HCEC 1CT (cell line): ENCODE measurements around the gene NUBP2.

Experiments used
- DNase-seq: peaks from one replicate; pipeline ENCODE4 v3.0.0-alpha.2; 2017

The NUBP2 gene

DNA sequence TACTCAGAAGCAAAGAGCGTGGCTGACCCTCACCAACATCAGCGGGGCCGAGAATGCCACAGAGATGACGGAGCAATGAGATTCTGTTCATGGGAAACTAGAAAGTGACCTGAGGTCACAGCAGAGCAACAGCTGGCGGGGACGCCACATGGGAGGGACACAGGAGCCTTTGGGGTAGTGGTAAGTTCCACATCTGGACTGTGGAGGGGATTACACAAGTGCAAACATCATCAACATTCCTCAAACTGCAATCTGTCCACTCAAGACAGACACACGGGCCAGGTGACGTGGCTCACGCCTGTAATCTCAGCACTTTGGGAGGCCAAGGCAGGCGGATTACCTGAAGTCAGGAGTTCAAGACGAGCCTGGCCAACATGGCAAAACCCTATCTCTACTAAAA is 32.7 kb downstream of the NUBP2 start:
- DNase-seq = no peak

DNA sequence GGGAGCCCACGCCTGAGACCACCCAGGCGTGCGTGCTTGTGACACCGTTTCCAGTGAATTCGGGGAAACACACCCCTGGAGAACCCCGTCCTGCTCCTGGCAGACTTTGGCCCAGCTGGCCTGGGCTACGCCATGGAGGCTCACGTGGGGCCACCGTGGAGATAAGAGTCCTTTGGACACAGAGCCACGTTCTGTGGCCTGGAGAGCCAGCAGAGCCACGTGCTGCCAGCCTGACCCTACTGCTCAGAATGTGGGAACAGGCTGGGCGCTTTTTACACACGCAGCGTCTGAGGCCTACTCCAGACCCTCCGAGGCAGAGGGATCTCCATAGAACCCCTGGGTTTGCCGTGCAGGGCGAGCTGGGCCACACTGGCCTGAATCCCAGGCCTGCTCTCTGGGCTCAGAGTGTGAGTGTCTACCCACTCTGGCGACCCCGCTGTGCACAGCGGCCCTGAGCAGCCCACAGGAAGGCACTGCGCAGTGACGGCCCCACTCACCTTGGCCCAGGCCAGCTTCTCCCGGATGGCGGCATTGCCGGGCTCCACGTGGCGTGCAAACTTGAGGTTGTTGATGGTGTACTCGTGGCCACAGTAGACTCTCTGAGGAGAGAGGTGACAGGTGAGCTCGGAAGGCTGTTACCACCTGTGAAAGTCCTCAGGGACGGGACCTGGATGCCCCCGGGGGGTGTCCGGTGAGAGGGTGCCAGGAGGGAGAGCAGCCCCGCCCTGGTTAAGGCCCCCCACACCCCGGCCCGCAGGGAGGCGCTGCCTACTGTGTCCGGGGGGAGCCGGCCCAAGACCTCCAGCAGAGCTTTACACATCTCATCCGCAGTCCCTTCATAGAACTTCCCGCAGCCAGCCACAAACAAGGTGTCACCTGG is 33.9 kb downstream of the NUBP2 start:
- DNase-seq = no peak

- no peak for DNase-seq
Observed at GRCh38 chr16:1817276-1817589, 34.5 kb downstream of the NUBP2 start.

- DNase-seq = no peak
Observed at GRCh38 chr16:1817716-1818115, 35.0 kb downstream of the NUBP2 start.

DNA sequence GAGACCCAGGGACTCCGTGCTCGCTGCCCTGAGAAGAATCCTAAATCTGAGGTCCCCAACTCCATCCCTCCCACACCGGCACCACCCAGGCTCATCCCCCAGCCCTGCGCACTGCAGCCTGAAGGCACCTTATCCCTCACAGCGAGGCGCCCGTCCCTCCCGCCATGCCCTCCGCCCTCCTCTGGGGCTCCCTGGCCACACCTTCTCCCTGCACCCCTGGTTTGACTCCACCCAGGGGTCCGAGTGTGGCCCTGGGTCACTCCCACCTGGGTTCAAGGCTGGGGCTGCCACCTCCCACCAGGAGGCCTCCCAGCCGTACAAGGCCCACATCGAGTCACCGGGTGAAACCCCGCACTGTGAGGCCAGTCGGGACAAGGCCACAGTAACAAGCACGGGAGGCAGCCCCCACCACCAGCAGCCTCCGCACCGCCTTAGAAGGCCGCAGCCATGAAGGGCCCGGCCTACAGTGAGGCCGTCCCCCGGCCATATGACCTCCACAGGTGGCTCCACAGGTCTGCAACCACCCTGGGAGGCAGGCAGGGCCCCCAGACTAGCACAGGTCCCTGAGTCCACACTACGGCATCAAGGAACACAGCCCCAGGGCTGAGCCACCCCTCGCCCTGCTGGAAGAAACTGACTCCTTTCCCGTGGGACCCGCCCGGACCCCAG is 35.6 kb downstream of the NUBP2 start:
- DNase-seq = no peak

DNA sequence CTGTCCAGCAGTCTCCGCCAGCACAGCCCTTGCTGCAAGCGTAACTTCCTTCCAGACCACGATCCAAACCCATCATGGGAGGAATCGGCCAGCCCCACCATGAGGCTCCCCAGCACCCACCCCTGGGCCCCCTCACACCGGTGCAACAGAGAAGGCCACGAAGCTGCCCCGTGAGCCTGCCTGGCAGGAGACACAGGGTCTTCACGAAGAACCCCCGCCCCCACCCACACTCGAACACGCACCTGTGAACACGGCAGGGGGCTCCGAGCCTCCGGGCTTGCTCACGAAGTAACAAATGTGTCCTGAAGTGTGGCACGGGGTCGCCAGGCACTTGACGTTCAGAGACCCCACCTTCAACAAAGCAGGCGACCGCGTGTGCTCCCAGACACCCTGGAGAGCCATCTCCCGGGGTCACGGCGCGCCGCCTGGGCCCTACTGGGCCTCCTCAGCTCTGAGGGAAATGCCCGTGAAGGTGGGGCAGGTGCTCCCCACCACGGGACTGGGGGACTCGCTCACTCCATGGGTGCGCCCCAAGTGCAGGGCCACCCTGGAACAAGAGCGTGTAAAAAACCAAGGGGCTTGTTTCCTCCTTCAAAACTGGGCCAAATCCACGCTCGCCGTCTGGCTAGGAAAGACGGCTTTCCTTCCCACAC is 36.2 kb downstream of the NUBP2 start:
- no peak for DNase-seq

DNA sequence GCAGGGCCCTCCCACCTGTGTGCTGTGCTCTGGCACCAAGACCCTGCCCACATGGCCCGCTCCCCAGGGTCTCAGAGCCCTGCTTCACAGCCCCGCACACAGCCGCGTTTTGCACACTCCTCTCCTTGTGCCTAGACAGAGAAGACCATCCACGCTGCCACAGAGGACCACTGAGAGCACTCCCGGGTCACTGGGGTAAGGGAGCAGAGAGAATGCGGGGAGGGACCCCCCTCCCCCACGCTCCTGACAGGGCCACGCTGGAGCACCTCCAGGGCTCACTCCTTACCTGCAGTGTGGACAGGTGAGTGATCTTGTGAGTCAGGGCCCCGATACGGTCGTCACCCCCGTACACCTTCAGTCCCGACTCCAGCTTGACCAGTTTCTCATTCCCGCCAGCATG is 36.9 kb downstream of the NUBP2 start:
- DNase-seq = no peak

- no peak for DNase-seq
Observed at GRCh38 chr16:1820096-1820945, 37.6 kb downstream of the NUBP2 start.

DNA sequence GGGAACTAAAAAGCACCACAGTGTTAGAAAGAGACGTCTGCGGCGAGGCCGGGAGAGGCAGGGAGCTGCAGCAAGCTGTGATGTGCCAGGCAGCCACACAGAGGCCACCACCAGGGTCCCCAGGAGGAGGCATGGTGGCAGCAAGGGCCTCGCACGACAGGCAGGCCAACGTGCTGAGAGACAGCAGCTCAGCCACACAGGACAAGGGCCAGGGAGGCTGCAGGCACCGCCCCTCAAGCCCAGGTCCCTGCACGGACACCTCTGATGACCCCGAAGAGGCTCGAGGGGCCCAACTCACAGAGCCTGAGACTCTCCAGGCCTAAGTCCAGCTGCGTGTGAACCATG is 38.2 kb downstream of the NUBP2 start:
- no peak for DNase-seq

DNA sequence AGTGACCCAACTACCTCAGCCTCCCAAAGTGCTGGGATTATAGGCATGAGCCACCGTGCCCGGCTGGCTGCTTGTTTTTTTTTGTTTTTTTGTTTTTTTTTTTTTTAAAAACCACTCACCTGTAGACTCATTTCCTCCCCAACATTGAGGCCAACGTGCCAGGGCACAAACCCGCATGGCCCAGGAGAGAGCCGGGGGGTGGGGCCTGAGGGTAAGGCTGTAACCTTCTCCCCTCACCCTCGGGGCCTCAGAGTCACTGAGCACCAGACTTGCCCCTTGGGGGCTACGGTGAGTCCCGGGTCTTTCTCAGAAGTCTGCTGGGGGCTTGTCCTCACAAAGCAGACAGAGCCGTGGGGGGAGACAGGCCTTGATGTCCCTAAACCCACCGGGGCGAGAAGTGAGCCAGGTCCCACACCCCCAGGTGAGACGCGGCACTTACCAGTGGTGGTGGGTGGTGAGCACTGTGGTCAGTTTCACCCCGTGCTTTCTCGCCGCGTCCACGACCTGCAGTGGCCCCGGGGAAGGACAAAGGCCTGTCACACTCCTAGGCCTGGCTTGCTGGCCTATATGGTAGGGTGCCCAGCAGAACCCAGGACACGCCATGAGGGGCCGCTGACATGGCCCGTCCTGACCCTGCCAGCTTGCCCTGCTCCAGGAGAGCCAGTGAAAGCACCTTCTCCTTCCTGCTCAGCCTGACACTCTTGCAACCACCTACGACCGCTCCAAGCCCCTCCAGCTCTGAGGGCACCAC is 39.3 kb downstream of the NUBP2 start:
- no peak for DNase-seq

DNA sequence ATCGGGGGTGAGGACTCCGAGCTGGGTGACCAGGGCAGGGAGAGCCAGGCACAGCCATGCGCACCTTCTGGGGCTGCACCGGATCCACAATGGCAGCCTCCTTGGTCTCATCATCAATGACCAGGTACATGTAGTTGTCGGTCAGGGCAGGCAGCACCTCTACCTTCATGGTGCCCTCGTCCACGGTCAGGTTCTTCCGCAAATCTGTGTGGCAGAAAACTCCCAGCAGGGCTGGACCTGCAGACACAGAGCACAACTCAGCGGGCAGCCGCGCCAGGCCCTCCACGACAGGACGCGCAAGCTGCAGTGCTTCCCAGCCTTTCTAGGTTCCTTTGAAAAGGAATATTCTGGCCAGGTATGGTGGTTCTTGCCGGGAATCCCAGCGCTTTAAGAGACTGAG is 40.0 kb downstream of the NUBP2 start:
- no peak for DNase-seq

DNA sequence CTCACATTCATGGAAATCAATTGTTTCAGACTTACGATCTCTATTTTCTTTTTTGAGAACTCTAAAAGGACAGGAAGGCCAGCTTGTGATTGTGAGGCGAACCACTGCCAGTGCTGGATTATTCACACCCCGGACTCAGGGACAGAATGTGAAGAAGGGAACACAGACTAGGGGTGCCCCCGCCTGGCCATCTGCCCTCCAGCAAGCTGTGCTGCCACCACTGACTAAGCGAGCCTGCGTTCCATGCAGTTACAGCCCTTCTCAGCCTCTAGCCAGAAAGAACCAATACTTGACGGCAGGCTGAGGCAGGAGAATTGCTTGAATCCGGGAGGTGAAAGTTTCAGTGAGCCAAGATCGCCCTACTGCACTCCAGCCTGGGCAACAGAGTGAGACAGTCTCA is 41.1 kb downstream of the NUBP2 start:
- peak; percentile 40 for DNase-seq

- no peak for DNase-seq
Observed at GRCh38 chr16:1825381-1825863, 42.7 kb downstream of the NUBP2 start.

GRCh38 chr16:1825864-1826690 is 43.3 kb downstream of the NUBP2 start:
- peak; percentile 39 for DNase-seq

GRCh38 chr16:1826691-1827573 is 44.2 kb downstream of the NUBP2 start, which contains the start of the genes FAHD1 and HAGH:
Gene FAHD1 (plus strand): TSS chr16:1827206. CDS start chr16:1827239, 33 bp downstream.
Gene HAGH (minus strand): TSS chr16:1826825. CDS start chr16:1826787, 38 bp downstream.
- DNase-seq = peak; percentile 94

- no peak for DNase-seq
Observed at GRCh38 chr16:1828645-1829410, 46.1 kb downstream of the NUBP2 start.

DNA sequence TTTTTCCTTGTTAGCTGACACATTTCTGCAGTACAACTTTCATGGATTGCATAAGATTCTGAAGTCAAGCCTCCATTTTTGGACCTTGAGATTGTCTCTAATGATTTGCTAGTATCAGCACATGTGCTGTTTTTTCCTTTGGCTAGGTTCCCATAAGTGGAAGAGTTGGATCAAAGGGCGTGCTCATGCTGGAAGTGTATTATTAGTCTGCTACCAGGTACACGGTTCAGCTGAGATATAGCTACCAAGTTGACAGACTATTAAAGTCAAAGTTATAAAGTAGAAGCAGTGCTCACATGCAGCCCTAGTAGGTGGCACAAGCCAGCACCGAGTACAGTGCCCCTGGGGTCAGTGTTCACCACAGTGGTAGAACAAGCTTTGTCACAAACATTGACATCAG is 47.5 kb downstream of the NUBP2 start:
- no peak for DNase-seq

DNA sequence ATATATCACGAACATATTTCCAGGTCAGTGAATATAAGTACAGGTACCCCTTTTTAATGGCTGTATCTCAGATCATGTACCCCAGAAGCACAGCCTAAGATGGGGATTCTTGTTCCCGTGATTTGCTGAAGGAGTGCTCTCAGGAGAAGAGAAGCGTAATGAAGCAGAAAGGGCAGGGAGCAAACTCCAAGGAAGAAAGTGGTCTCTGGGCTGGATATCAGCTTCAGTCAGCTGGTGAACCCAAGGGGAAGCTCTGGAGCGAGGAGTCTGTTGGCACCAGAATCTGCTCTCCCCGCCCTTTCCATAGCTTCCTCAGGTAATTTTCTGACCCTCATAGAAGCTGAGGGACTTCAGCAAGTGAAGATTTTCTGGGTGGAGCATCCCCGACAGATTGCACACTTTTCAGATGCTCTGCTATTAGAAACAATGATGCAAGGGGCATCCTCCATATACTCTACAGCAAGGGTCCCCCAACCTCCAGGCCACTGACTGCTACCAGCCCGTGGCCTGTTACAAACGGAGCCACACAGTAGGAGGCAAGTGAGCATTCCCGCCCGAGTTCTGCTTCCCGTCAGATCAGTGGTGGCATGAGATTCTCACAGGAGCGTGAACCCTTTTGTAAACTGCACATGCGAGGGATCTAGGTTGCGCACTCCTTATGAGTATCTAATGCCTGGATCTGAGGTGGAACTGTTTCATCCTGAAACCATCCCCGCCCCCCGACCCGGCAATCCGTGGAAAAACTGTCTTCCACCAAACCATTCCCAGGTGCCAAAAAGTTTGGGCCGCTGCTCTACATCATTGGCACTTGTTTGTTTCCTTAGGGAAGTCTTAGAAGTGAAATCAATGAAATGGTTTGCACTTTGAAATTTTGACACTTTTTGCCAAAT is 48.7 kb downstream of the NUBP2 start:
- no peak for DNase-seq
